ENCODE results near the gene DCAF11. TPM values are rescaled to one million over a fixed set of nuclear protein-coding genes. Genes with fewer than 3 reads are reported as not detected.

The DCAF11 gene
- total and polyA plus RNA-seq, 2 of the 13 experiments (the other 11 are each of a cell fraction or from before 2014, with no cell fraction given) = 150 to 257 TPM

- TF ChIP-seq, protein P1, sequence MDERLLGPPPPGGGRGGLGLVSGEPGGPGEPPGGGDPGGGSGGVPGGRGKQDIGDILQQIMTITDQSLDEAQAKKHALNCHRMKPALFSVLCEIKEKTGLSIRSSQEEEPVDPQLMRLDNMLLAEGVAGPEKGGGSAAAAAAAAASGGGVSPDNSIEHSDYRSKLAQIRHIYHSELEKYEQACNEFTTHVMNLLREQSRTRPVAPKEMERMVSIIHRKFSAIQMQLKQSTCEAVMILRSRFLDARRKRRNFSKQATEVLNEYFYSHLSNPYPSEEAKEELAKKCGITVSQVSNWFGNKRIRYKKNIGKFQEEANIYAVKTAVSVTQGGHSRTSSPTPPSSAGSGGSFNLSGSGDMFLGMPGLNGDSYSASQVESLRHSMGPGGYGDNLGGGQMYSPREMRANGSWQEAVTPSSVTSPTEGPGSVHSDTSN (CRISPR knock-in tag; IDR thresholded peaks at IDR 0.05) = 0 out of 2 replicates have a peak, but pooled peaks have one; percentile 6
- TF ChIP-seq, protein P2, sequence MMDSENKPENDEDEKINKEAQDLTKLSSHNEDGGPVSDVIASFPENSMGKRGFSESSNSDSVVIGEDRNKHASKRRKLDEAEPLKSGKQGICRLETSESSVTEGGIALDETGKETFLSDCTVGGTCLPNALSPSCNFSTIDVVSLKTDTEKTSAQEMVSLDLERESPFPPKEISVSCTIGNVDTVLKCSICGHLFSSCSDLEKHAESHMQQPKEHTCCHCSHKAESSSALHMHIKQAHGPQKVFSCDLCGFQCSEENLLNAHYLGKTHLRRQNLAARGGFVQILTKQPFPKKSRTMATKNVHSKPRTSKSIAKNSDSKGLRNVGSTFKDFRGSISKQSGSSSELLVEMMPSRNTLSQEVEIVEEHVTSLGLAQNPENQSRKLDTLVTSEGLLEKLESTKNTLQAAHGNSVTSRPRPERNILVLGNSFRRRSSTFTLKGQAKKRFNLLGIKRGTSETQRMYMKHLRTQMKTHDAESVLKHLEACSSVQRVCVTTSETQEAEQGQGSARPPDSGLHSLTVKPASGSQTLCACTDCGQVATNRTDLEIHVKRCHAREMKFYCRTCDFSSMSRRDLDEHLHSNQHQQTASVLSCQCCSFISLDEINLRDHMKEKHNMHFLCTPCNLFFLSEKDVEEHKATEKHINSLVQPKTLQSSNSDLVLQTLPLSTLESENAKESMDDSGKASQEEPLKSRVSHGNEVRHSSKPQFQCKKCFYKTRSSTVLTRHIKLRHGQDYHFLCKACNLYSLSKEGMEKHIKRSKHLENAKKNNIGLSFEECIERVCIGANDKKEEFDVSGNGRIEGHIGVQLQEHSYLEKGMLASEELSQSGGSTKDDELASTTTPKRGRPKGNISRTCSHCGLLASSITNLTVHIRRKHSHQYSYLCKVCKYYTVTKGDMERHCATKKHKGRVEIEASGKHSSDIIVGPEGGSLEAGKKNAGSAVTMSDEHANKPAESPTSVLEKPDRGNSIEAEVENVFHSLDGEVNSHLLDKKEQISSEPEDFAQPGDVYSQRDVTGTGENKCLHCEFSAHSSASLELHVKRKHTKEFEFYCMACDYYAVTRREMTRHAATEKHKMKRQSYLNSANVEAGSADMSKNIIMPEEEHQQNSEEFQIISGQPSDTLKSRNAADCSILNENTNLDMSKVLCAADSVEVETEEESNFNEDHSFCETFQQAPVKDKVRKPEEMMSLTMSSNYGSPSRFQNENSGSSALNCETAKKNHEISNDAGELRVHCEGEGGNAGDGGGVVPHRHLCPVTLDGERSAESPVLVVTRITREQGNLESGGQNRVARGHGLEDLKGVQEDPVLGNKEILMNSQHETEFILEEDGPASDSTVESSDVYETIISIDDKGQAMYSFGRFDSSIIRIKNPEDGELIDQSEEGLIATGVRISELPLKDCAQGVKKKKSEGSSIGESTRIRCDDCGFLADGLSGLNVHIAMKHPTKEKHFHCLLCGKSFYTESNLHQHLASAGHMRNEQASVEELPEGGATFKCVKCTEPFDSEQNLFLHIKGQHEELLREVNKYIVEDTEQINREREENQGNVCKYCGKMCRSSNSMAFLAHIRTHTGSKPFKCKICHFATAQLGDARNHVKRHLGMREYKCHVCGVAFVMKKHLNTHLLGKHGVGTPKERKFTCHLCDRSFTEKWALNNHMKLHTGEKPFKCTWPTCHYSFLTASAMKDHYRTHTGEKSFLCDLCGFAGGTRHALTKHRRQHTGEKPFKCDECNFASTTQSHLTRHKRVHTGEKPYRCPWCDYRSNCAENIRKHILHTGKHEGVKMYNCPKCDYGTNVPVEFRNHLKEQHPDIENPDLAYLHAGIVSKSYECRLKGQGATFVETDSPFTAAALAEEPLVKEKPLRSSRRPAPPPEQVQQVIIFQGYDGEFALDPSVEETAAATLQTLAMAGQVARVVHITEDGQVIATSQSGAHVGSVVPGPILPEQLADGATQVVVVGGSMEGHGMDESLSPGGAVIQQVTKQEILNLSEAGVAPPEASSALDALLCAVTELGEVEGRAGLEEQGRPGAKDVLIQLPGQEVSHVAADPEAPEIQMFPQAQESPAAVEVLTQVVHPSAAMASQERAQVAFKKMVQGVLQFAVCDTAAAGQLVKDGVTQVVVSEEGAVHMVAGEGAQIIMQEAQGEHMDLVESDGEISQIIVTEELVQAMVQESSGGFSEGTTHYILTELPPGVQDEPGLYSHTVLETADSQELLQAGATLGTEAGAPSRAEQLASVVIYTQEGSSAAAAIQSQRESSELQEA (CRISPR knock-in tag; IDR thresholded peaks at IDR 0.05; ENCODE audit: not compliant biosample characterization) = peak; percentile 44
- no peak for TF ChIP-seq ATF5 (CRISPR knock-in tag; IDR thresholded peaks at IDR 0.05; ENCODE audit: low read depth)
- 0 out of 2 replicates have a peak, but pooled peaks have one; percentile 50 for TF ChIP-seq ZNF34 (CRISPR knock-in tag; IDR thresholded peaks at IDR 0.05; ENCODE audit: borderline replicate concordance)
- TF ChIP-seq ZNF639 (CRISPR knock-in tag; conservative IDR thresholded peaks at IDR 0.05) = no peak
- peak; percentile 17 for TF ChIP-seq ZNF781 (CRISPR knock-in tag; IDR thresholded peaks at IDR 0.05; ENCODE audit: borderline replicate concordance, not compliant biosample characterization)
- TF ChIP-seq FOXJ3 (CRISPR knock-in tag; IDR thresholded peaks at IDR 0.05; ENCODE audit: borderline replicate concordance) = peak; percentile 53; the same call in 1 of the 2 replicates
- TF ChIP-seq ZNF724P (CRISPR knock-in tag; IDR thresholded peaks at IDR 0.05; ENCODE audit: borderline replicate concordance) = 0 out of 2 replicates have a peak, but pooled peaks have one; percentile 69
- 0 out of 2 replicates have a peak, but pooled peaks have one; percentile 21 for TF ChIP-seq ZFX (CRISPR knock-in tag; IDR thresholded peaks at IDR 0.05; ENCODE audit: low read depth)
- 0 out of 2 replicates have a peak, but pooled peaks have one; percentile 58 for TF ChIP-seq ZNF343 (CRISPR knock-in tag; IDR thresholded peaks at IDR 0.05)
- TF ChIP-seq ZNF432 (CRISPR knock-in tag; IDR thresholded peaks at IDR 0.05; ENCODE audit: borderline replicate concordance) = no peak
- 0 out of 2 replicates have a peak, but pooled peaks have one; percentile 6 for TF ChIP-seq MEIS2 (CRISPR knock-in tag; IDR thresholded peaks at IDR 0.05)
- TF ChIP-seq MAFK (conservative IDR thresholded peaks at IDR 0.05 in 1 of 2, IDR thresholded peaks at IDR 0.05 in 1 of 2; ENCODE audit: low read length in 2 of 2) = 0 out of 4 replicates have a peak, but pooled peaks of 1 of the 2 experiments have one; percentile 3
- TF ChIP-seq MEIS1 (CRISPR knock-in tag; IDR thresholded peaks at IDR 0.05; ENCODE audit: borderline replicate concordance) = peak; percentile 54; the same call in 1 of the 2 replicates
These were observed 21.9 kb upstream of the DCAF11 start (continued) for GRCh38 chr14:24092505-24093206.
